HUDEP-2 (cell line): ENCODE results near the gene ANO9.
"Not testable (repeated sequence)": the region's sequence is repeated elsewhere in the genome, so short reads cannot be mapped to it uniquely, and the experiment has no call there.

Experiments
- DNase-seq, 76 experiments: peaks; one replicate each; lab custom pipeline; 2025; ENCODE audit not compliant: unreplicated experiment in 76 of 76; lab: John Stamatoyannopoulos, UW

Gene ANO9

GRCh38 chr11:438101-438844 is 3.5 kb downstream of the ANO9 start:
- DNase-seq = no peak

DNA sequence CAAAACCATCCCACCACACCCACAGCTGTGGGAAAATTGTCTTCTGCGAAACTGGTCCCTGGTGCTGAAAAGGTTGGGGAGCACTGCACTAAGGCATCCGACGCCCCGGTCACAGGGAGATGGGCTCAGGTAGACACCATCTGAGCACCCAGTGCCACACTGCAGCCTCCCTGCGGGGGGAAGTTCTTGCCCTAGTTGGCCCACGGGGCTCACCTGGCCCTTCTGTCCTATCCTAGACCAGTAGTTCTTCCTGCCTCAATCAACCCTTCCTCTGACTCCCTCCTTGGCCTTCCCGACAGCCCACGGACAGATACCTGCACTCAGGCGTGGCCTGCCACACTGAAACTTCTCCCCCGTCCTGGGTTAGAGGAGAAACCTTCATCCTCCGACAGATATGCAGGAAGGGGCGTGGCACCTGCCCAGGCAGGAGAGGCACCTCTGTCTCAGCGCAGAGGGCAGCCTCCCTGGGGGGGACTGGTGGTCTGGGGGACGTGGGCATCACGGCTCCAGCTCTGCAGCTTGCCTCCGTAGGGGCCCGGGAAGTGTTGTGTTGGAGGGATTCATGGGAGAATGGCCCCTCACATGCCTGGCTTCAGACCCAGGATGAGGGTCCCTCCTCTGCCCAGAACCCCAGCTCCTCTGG is 4.5 kb downstream of the ANO9 start:
- no peak for DNase-seq

DNA sequence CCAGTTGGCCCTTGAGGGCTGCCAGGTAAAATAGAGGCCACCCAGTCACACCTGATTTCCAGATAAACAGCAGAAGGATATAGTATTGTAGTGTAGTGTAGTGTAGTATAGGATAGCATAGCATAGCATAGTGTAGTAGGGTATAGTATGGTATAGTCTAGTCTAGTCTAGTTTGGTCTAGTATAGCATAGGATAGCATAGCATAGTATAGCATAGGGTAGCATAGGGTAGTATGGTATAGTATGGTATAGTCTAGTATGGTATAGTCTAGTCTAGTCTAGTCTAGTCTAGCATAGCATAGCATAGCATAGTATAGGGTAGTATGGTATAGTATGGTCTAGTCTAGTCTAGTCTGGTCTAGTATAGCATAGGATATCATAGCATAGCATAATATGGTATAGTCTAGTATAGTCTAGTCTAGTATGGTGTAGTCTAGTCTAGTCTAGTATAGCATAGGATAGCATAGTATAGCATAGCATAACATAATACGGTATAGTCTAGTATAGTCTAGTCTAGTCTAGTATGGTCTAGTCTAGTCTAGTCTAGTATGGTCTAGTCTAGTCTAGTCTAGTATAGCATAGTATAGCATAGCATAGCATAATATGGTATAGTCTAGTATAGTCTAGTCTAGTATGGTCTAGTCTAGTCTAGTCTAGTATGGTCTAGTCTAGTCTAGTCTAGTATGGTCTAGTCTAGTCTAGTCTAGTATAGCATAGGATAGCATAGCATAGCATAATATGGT is 6.6 kb downstream of the ANO9 start:
- DNase-seq = not testable (repeated sequence)

DNA sequence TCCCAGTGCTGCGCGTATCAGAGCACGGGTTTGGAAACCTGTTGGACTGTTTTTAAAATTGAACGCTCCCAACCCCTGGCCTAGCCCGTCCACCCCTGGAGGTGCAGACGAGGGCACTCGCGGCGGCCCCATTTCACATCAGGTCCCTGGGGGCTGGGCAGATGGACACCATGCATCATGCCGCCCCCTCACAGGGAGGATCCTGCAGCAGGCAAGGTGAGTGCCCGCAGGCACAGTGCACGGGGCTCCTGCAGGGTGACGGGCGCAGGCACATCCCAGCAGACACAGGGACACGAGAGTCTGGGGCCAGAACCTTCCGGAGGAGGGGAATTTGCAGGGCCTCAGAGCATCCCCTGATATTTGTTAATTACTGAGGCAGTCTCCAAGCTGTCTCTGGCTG is 7.3 kb downstream of the ANO9 start:
- no peak for DNase-seq

GRCh38 chr11:433641-434040 is 8.2 kb downstream of the ANO9 start:
- no peak for DNase-seq

- DNase-seq = no peak
Measured at GRCh38 chr11:433111-433510, 8.7 kb downstream of the ANO9 start.

DNA sequence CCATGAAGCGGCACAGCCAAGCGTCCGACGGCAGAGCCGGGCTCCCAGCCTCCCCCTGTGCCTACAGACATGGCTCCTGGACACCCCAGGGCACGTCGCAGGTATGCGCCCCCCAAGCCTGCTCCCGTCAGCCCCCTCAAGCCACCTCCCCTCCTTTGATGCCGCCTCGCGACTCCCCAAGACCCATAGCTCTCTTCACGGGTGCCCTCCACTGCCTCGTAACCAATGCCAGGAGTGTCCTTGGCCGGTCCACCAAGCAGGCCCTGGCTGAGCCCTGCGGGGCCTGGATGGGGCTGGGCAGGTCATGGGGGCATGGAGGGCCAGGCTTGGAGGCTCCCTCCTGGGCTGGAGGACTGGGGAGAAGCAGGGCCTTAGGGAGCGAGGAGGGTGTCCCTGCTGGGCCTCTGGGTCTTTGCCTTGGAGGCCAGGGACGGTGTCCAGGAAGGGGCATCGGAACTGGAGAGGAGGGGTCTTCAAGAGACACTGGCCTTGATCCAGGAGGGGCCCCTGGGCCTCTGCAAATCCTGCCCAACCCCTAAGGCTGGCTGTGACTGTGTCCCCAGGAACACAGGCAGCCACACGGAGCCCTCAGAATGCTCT is 9.2 kb downstream of the ANO9 start:
- no peak for DNase-seq

GRCh38 chr11:431921-432320 is 9.9 kb downstream of the ANO9 start:
- DNase-seq = no peak

GRCh38 chr11:429931-430456 is 11.8 kb downstream of the ANO9 start:
- no peak for DNase-seq

- no peak for DNase-seq
Measured at GRCh38 chr11:429391-429790, 12.4 kb downstream of the ANO9 start.

DNA sequence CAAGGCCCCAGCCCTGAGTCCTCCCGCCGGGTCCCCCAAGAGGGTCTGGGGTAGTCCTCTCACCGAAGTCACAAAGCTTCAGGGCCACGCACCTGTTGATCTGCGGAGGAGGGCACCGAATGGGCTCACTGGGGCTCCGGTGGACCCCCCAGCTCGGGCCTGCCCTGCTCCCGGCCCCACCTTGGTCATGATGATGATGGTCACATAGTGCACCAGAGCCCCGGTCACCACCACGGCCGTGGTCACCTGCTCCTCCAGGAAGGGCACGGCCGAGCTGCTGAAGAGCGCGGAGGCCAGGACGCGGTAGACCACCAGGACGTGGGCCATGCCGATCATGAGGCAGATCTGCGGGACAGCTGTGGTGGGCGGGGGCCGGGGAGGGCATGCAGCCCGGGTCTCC is 13.5 kb downstream of the ANO9 start:
- no peak for DNase-seq

- no peak for DNase-seq
Measured at GRCh38 chr11:426851-427250, 15.0 kb downstream of the ANO9 start.

- no peak for DNase-seq
Measured at GRCh38 chr11:425301-425700, 16.5 kb downstream of the ANO9 start.

DNA sequence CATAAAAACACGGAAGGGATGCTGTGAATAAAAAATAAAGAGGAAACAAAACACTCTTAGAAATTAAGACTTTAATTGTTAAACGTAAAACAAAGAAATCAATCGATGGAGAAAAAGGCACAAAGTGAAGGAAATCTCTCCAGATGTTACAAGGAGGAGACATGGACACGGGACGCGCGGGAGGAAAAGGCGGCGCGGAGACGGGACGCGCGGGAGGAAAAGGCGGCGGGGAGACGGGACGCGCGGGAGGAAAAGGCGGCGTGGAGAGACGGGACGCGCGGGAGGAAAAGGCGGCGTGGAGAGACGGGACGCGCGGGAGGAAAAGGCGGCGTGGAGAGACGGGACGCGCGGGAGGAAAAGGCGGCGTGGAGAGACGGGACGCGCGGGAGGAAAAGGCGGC is 17.0 kb downstream of the ANO9 start:
- DNase-seq = not testable (repeated sequence)

DNA sequence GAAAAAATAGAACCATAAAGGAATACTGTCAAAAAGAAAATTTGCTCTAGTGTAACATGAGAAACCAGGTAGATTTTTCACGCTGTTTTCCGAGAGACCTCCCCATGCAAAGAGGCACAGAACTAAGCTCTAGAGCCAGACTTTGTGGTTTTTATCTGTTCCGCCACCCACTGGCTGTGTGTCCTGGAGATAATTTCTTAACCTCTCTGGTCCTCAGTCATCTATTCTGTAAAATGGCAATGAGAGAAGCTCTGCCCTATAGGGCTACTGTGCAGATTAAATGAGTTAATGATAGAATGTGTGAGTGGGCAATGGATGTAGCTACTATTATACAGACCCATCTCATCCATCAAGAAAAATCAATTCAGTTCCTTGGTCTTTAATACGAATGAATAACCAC is 17.6 kb downstream of the ANO9 start:
- no peak for DNase-seq

DNA sequence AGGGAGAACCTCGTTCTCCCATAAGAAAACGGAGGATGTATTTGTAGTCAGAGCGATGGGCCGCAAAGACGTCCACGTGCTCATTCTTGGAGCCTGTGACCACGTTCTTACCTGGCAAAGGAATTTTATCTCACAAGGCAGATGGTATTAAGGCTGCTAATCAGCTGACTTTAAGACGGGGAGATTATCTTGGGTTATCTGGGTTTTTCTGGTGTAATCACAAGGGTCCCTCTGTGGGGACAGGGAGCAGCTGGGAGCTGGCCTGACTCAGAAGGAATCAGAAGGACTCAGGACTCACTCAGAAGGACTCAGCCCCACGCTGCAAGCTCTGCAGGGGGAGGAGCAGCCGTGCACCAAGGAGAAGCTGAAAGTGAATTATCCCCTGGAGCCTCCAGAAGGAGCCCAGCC is 19.6 kb downstream of the ANO9 start:
- peak in 15 of 76 experiments; percentile 9 to 61 (median 28) for DNase-seq

- DNase-seq = no peak
Measured at GRCh38 chr11:420911-421321, 20.9 kb downstream of the ANO9 start.

DNA sequence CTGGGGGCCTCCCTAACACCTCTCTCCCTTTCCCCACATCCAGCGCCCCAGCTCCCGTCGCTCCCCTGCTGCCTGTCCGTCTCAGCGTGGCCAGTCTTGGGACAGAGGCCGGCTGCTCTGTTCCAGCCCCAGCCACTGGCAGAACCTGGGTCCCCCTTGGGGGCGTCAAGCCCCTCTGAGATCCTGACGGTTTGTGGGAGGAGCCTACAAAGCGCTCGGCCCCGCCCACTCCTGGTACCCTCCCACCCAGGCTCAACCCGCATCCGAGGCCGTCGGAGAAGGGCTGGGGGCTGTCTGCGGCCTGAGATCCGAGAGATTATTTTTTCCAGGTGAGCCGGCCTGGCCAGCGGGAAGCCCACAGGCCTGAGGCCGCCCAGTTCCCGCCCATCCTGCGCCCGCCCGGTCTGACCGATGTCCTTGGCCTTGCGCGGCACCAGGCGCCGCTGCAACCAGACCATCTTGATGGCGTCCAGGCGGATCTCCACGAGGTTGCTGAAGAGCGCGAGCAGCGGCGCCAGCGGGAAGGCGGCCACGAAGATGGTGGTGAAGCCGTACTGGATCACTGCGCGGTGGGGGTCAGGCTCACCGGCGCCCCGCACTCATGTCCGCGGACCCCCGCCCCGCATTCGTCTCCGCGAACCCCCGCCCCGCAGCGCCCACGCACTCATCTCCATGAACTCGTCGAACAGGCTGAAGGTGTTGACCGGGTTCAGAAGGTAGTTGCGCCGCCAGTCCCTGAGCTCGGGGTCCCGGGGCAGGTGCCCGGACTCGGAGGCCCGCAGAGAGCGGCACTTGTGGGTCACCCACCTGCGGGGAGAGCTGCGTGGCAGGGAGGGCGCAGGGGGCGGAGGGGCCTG is 21.5 kb downstream of the ANO9 start:
- no peak for DNase-seq

DNA sequence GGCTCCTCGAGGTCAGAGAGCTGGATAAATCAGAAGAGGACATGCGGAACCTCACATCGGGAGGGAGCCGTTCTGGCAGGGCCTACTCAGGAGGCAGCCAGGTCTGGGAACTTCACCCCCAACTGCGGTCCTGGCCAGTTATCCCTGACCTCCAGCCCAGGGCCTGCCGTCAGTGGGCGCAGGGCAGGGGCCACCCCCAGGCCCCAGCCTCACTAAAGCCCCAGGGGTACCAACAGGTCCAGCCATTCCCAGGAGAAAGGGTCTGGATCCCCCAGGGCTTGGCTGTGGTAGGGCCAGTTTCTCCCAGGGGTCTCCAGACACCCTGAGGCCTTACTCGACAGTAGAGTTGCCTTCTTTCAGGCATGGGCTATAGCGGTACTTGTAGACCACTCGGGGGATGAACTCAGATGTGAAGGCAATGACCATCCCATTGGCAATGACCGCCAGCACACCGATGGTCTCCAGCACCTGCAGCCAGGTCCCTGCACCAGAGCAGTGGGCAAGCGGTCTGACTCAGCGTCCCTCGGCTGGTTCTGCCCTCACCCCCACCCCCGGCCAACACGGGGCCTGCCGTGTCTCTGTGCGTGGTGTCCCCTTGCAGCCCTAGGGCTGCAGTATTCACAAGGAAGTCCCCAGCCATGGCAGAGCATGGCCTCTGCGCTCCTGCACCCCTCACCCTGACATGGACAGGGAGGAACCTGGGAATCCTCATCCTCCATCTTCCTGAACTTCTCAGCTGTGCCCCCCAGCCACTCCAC is 22.4 kb downstream of the ANO9 start:
- no peak for DNase-seq
